HepG2 (cell line): ENCODE data around the gene TM4SF5. TPM values are rescaled to one million over a fixed set of nuclear protein-coding genes. Genes with fewer than 3 reads are reported as not detected.
A peak's percentile ranks its signal among the peaks of the same experiment; 100 is the strongest.

Experiments
- ATAC-seq: fragments of 200-7000 bp; cut with Tn5 transposase; 3 replicates; pipeline ENCODE4 v1.9.1; 2020; ENCODE audit warnings: mild to moderate bottlenecking, moderate library complexity
- BruUV-seq: library from RNA; stranded (reverse); fragments of 400-500 nt; replicated peaks from 2 replicates; lab custom pipeline; 2021; lab: Mats Ljungman, UMichigan
- CTCF ChIA-PET: fragments of 300-600 bp; formaldehyde crosslinking; extraction: SDS; loops from one replicate; lab custom pipeline; 2021; ENCODE audit warnings: low total read pairs, inconsistent platforms, low intra/inter-chr PET ratio; lab: Yijun Ruan, JAX
- POLR2A ChIA-PET: fragments of 350-600 bp; sonication (Branson Sonifier 250); formaldehyde crosslinking; loops from one replicate; lab custom pipeline; 2020; ENCODE audit warnings: antibody characterized with exemption, inconsistent platforms; lab: Yijun Ruan, JAX
- DNase-seq: peaks from one replicate; pipeline ENCODE4 v3.0.0-alpha.2; 2015; ENCODE audit warnings: low spot score
- FAIRE-seq: peaks from 3 replicates; lab custom pipeline; 2011; peaks lifted over from hg19 to GRCh38; lab: Jason Lieb, UNC
- H2AFZ ChIP-seq: one replicate; pipeline ENCODE4 v1.6.1; 2011; ENCODE audit warnings: low read length, inconsistent platforms
- H3K27ac ChIP-seq: fragments of 300-600 bp; 3 replicates; pipeline ENCODE4 v1.8.0; 2011; ENCODE audit warnings: mixed run types, mild to moderate bottlenecking, mixed read lengths, low read length, inconsistent platforms; ENCODE audit not compliant: insufficient read depth; ENCODE audit errors: extremely low read length
- H3K27me3 ChIP-seq, 2 experiments: fragments of 200-600 bp in 1 of 2; 2 replicates in 1 of 2; 3 replicates in 1 of 2; pipeline versions ENCODE4 v1.6.0 to v1.8.0; 2011; ENCODE audit warnings: low read length in 2 of 2, mild to moderate bottlenecking in 2 of 2, moderate library complexity in 2 of 2, inconsistent platforms in 1 of 2; ENCODE audit not compliant: insufficient read depth in 2 of 2, control insufficient read depth in 1 of 2
- H3K36me3 ChIP-seq, 2 experiments: fragments of 200-600 bp in 1 of 2; replicated peaks in 1 of 2; 2 replicates in 1 of 2; 3 replicates in 1 of 2; pipeline versions ENCODE4 v1.5.1 to v1.8.0; 2011; ENCODE audit warnings: low read length in 2 of 2, inconsistent platforms in 1 of 2; ENCODE audit not compliant: insufficient read depth in 2 of 2, control insufficient read depth in 1 of 2
- H3K4me1 ChIP-seq: 2 replicates; pipeline ENCODE4 v1.5.1; 2012; ENCODE audit warnings: low read length, inconsistent platforms; ENCODE audit not compliant: insufficient read depth
- H3K4me2 ChIP-seq: 2 replicates; pipeline ENCODE4 v1.6.0; 2011; ENCODE audit warnings: low read depth, low read length, inconsistent platforms
- H3K4me3 ChIP-seq, 3 experiments: fragments of 200-600 bp in 1 of 3; sonication (generic), shearing (Covaris generic) in 1 of 3; replicated peaks in 1 of 3; 2 replicates each; pipeline ENCODE4 v1.5.1; 2011 to 2016; ENCODE audit warnings: low read length in 3 of 3, inconsistent platforms in 2 of 3, low read depth in 2 of 3, mild to moderate bottlenecking in 2 of 3, control low read depth in 1 of 3, mixed read lengths in 1 of 3; ENCODE audit not compliant: insufficient read depth in 1 of 3
- H3K79me2 ChIP-seq: one replicate; pipeline ENCODE4 v1.6.1; 2011; ENCODE audit warnings: low read length, inconsistent platforms; ENCODE audit not compliant: insufficient read depth
- H3K9ac ChIP-seq: 2 replicates; pipeline ENCODE4 v1.6.0; 2011; ENCODE audit warnings: mild to moderate bottlenecking, low read depth, low read length, inconsistent platforms; ENCODE audit not compliant: insufficient read depth
- H3K9me3 ChIP-seq: 2 replicates; pipeline ENCODE4 v1.5.1; 2012; ENCODE audit warnings: mild to moderate bottlenecking, low read length
- H4K20me1 ChIP-seq: 2 replicates; pipeline ENCODE4 v1.6.0; 2011; ENCODE audit warnings: inconsistent platforms, mild to moderate bottlenecking, low read length, moderate library complexity; ENCODE audit not compliant: insufficient read depth
- EED ChIP-seq: sonication (generic); formaldehyde crosslinking; IDR thresholded peaks from 2 replicates; pipeline ENCODE4 v1.5.0; 2020; ENCODE audit warnings: mild to moderate bottlenecking, missing genetic modification reagents
- EZH2 ChIP-seq: conservative IDR thresholded peaks from 2 replicates; pipeline ENCODE4 v1.6.1; 2012; ENCODE audit warnings: mild to moderate bottlenecking, low read depth, low read length, moderate library complexity
- POLR2A ChIP-seq, 2 experiments: IDR thresholded peaks; 2 replicates each; pipeline ENCODE4 v1.6.1; 2011; ENCODE audit warnings: low read depth in 2 of 2, low read length in 2 of 2, mild to moderate bottlenecking in 1 of 2, moderate library complexity in 1 of 2; ENCODE audit not compliant: insufficient read depth in 1 of 2
- PPARG ChIP-seq: conservative IDR thresholded peaks from 2 replicates; pipeline ENCODE4 v1.6.1; 2016; ENCODE audit warnings: missing biosample characterization, missing genetic modification reagents
- RARG ChIP-seq: sonication (generic); formaldehyde crosslinking; IDR thresholded peaks from 2 replicates; pipeline ENCODE4 v1.4.0; 2020; ENCODE audit warnings: low read depth, mild to moderate bottlenecking, missing genetic modification reagents
- RNF2 ChIP-seq: fragments of 450-650 bp; conservative IDR thresholded peaks from 2 replicates; pipeline ENCODE4 v1.6.1; 2016; ENCODE audit warnings: low read depth
- SYNCRIP ChIP-seq: fragments of 200-400 bp; formaldehyde crosslinking; IDR thresholded peaks from 2 replicates; pipeline ENCODE4 v1.6.1; 2018; ENCODE audit warnings: mild to moderate bottlenecking, low read depth, low read length; ENCODE audit not compliant: insufficient read depth
- TCF12 ChIP-seq, 2 experiments: fragments of 450-650 bp in 1 of 2; sonication (generic) in 1 of 2; formaldehyde crosslinking in 1 of 2; IDR thresholded peaks; 2 replicates each; pipeline versions ENCODE4 v1.6.1 to v1.8.0; 2017 to 2022; ENCODE audit warnings: antibody characterized with exemption in 1 of 2, mild to moderate bottlenecking in 1 of 2, missing genetic modification reagents in 1 of 2, moderate library complexity in 1 of 2
- TRIM24 ChIP-seq: sonication (generic); formaldehyde crosslinking; IDR thresholded peaks from 2 replicates; pipeline ENCODE4 v1.8.0; 2022; ENCODE audit warnings: mild to moderate bottlenecking, missing genetic modification reagents
- YY1 ChIP-seq: IDR thresholded peaks from 2 replicates; pipeline ENCODE4 v1.6.1; 2011; ENCODE audit warnings: low read length, low read depth, moderate library complexity, mild to moderate bottlenecking; ENCODE audit not compliant: insufficient read depth, insufficient replicate concordance
- ZBTB37 ChIP-seq: sonication (generic); formaldehyde crosslinking; IDR thresholded peaks from 2 replicates; pipeline ENCODE4 v1.4.0; 2020; ENCODE audit warnings: mild to moderate bottlenecking, missing genetic modification reagents
- ZBTB43 ChIP-seq: sonication (generic); formaldehyde crosslinking; conservative IDR thresholded peaks from 2 replicates; pipeline ENCODE4 v1.4.0; 2020; ENCODE audit warnings: missing genetic modification reagents
- ZFP41 ChIP-seq: sonication (generic); formaldehyde crosslinking; IDR thresholded peaks from 2 replicates; pipeline ENCODE4 v1.4.0; 2020; ENCODE audit warnings: mild to moderate bottlenecking, missing genetic modification reagents, borderline replicate concordance
- ZNF280D ChIP-seq: sonication (generic); formaldehyde crosslinking; IDR thresholded peaks from 2 replicates; pipeline ENCODE4 v1.5.1; 2020; ENCODE audit warnings: mild to moderate bottlenecking, missing genetic modification reagents
- ZNF350 ChIP-seq: sonication (generic); formaldehyde crosslinking; IDR thresholded peaks from 2 replicates; pipeline ENCODE4 v1.4.0; 2020; ENCODE audit warnings: mild to moderate bottlenecking, low read depth, missing genetic modification reagents, borderline replicate concordance
- ZNF468 ChIP-seq: sonication (generic); formaldehyde crosslinking; IDR thresholded peaks from 2 replicates; pipeline ENCODE4 v1.8.0; 2022; ENCODE audit warnings: mild to moderate bottlenecking, moderate library complexity, missing genetic modification reagents
- ZNF670 ChIP-seq: sonication (generic); formaldehyde crosslinking; IDR thresholded peaks from 2 replicates; pipeline ENCODE4 v1.8.0; 2022; ENCODE audit warnings: mild to moderate bottlenecking, missing genetic modification reagents, borderline replicate concordance
- ZNF674 ChIP-seq: sonication (generic); formaldehyde crosslinking; IDR thresholded peaks from 2 replicates; pipeline ENCODE4 v1.5.0; 2020; ENCODE audit warnings: low read depth, mild to moderate bottlenecking, missing genetic modification reagents
- ZNF781 ChIP-seq: sonication (generic); formaldehyde crosslinking; IDR thresholded peaks from 2 replicates; pipeline ENCODE4 v1.5.1; 2020; ENCODE audit warnings: borderline replicate concordance, mild to moderate bottlenecking, missing genetic modification reagents; ENCODE audit errors: not compliant biosample characterization
- WGBS: methylation state at CpG from one replicate; pipeline ENCODE4 v1.1.6; 2017; ENCODE audit warnings: low lambda C conversion rate; 5-methylcytosine and 5-hydroxymethylcytosine counted together
- in situ Hi-C: cut with HindIII; loops from 2 replicates; pipeline ENCODE4 v1.10.0; 2017; ENCODE audit warnings: low pct_unique_long_range_greater_than_20kb; ENCODE audit not compliant: extremely low pct_ligation_motif_present
- intact Hi-C: fragments of 100-400 bp; cut with micrococcal nuclease; formaldehyde crosslinking; loops from one replicate; pipeline ENCODE4 v1.10.0; 2022; ENCODE audit not compliant: unreplicated experiment
- polyA plus RNA-seq, 8 experiments: library from polyadenylated mRNA; depleted of rRNA in 3 of 8; stranded (reverse) in 7 of 8; unstranded in 1 of 8; fragments of >200 nt; fragmentation: Illumina TruSeq in 4 of 8; extraction: Trizol in 4 of 8; gene quantifications; 2 replicates each; pipeline versions ENCODE4 v1.2.1 to v1.2.3, GENCODE V29; 2011 to 2016; ENCODE audit warnings: low read depth in 4 of 8, missing spikeins in 1 of 8, mixed read lengths in 1 of 8; ENCODE audit not compliant: insufficient read depth in 1 of 8
- total RNA-seq, 5 experiments: library from RNA; depleted of rRNA; stranded (reverse); fragments of >200 nt; fragmentation: Illumina TruSeq; extraction: Trizol; gene quantifications; 2 replicates each; pipeline ENCODE4 v1.2.3, GENCODE V29; 2016; ENCODE audit warnings: low read depth in 1 of 5

The TM4SF5 gene
- total and polyA plus RNA-seq, 2 of the 13 experiments (the other 11 are each of a cell fraction or from before 2014, with no cell fraction given), result 30.1 to 126 TPM

GRCh38 chr17:4796552-4796920 is 24.9 kb downstream of the TM4SF5 start:
- H3K4me1 ChIP-seq, result peaks cover 17% of the 10 kb centered on the region
- H3K27ac ChIP-seq, result peak overlapping the region; percentile 79
- H3K9ac ChIP-seq, result peak overlapping the region; percentile 95
- in situ Hi-C loops (no loop called here), intact Hi-C loops (no loop called here)
- 0% methylated on average over 6 of the region's 7 CpGs for WGBS
- TSS peak; percentile 78 for BruUV-seq
- ATAC-seq (peak; percentile 86), FAIRE-seq (peak; percentile 54), DNase-seq (peak; percentile 33)
- peak overlapping the region; percentile 85 to 97 (median 86) for H3K4me3 ChIP-seq
- CTCF ChIA-PET, result no interaction called here
- no peaks in the 10 kb centered on the region for H4K20me1 ChIP-seq
- POLR2A ChIA-PET, result interaction anchor here (0.5 to 2.1 kb wide), 18 partner anchors 9 to 228 kb away, joined by 3 to 26 read pairs (median 6); partner anchors contain the start of genes ARRB2, ENO3, KIF1C and MED11
- H3K9me3 ChIP-seq, result no peaks in the 10 kb centered on the region
- H3K79me2 ChIP-seq, result peaks cover 15% of the 10 kb centered on the region
- peak overlapping the region; percentile 81 for H3K4me2 ChIP-seq
- peaks cover 8 to 17% of the 10 kb centered on the region in 2 experiments for H3K36me3 ChIP-seq
- no peaks in the 10 kb centered on the region; a peak in 1 of 5 replicates for H3K27me3 ChIP-seq
- H2AFZ ChIP-seq, result peak overlapping the region; percentile 0
- TF ChIP-seq RNF2 (no peak), ZBTB37 (no peak), ZNF674 (CRISPR knock-in tag) (no peak), ZNF468 (CRISPR knock-in tag) (no peak), EZH2 (no peak), ZNF670 (no peak), ZNF781 (CRISPR knock-in tag) (peak; percentile 4), PPARG (CRISPR knock-in tag) (no peak), ZNF280D (CRISPR knock-in tag) (0 out of 2 replicates have a peak, but pooled peaks have one; percentile 0), RARG (CRISPR knock-in tag) (no peak), YY1 (peak; percentile 37), EED (no peak), POLR2A (IDR thresholded peaks at IDR 0.05; ENCODE audit: insufficient read depth in 1 of 2, low read depth in 2 of 2, low read length in 2 of 2) (0 out of 4 replicates have a peak, but pooled peaks of 1 of the 2 experiments have one; percentile 5), TCF12 (IDR thresholded peaks at IDR 0.05) (no peak), TCF12 (CRISPR knock-in tag; IDR thresholded peaks at IDR 0.05) (0 out of 2 replicates have a peak, but pooled peaks have one; percentile 12), ZNF350 (CRISPR knock-in tag) (no peak), ZBTB43 (CRISPR knock-in tag) (no peak), ZFP41 (CRISPR knock-in tag) (no peak), SYNCRIP (no peak), TRIM24 (no peak)
